Chondrocyte (in vitro differentiated cells): ENCODE data around the gene SPAG6. TPM values are rescaled to one million over a fixed set of nuclear protein-coding genes. Genes with fewer than 3 reads are reported as not detected.

Experiments used
- DNase-seq: peaks from one replicate; pipeline ENCODE4 v3.0.0; 2021; ENCODE audit warnings: mixed read lengths, low spot score
- H3K27ac Mint-ChIP-seq: one replicate; pipeline ENCODE4 v1.8.0; 2021; ENCODE audit warnings: mild to moderate bottlenecking, moderate library complexity, mixed read lengths; ENCODE audit not compliant: unreplicated experiment
- H3K27me3 Mint-ChIP-seq: 2 replicates; pipeline ENCODE4 v1.8.0; 2021; ENCODE audit warnings: low read depth, mixed read lengths
- H3K36me3 Mint-ChIP-seq: 2 replicates; pipeline ENCODE4 v1.8.0; 2021; ENCODE audit warnings: low read depth, mixed read lengths
- H3K4me1 Mint-ChIP-seq: 2 replicates; pipeline ENCODE4 v1.8.0; 2021; ENCODE audit warnings: low read depth, mild to moderate bottlenecking, mixed read lengths
- H3K4me3 Mint-ChIP-seq: one replicate; pipeline ENCODE4 v1.8.0; 2021; ENCODE audit warnings: mild to moderate bottlenecking, moderate library complexity, mixed read lengths; ENCODE audit not compliant: unreplicated experiment
- H3K9me3 Mint-ChIP-seq: 2 replicates; pipeline ENCODE4 v1.8.0; 2021; ENCODE audit warnings: low read depth, mixed read lengths
- CTCF ChIP-seq: fragments of 200-600 bp; sonication (generic); IDR thresholded peaks from 2 replicates; pipeline ENCODE4 v1.5.0; 2021; ENCODE audit warnings: antibody characterized with exemption, mild to moderate bottlenecking, moderate library complexity
- total RNA-seq: library from RNA; stranded (reverse); gene quantifications from 3 replicates; pipeline ENCODE4 v1.2.1, GENCODE V29; 2021

Gene SPAG6
- total RNA-seq, 1 donor from 2014 or later: not detected

DNA sequence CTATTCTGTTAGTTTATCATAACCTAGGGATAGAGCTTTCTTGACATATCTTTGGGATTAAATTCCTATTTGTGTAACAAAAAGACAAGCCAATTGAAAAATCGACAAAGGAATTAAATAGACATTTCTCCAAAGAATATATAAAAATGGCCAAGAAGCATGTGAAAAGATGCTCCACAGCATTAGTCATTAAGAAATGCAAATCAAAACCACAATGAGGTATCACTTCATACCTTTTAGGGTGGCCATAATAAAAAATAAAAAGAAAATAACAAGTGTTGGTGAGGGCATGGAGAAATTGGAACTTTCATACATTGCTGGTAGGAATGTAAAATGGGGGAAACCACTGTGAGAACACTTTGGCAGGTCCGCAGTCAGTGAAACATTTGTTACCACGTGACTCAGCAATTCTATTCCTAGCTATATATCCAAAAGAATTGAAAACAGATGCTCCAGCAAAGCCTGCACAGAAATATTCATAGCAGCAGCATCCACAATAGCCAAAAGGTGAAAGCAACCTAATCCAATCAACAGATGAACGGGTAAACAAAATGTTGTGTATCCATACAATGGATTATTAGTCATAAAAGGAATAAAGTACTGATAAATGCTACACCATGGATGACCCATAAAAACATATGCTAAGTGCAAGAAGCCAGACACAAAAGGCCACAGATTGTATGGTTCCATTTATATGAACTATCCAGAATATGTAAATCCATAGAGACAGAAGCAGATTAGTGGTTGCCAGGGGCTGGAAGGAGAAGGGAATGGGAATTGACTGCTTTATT lies 20.5 kb downstream of the SPAG6 start:
- Mint-ChIP-seq H3K27ac (no peak overlapping the region), H3K4me1 (no peaks in the 10 kb centered on the region), H3K9me3 (no peaks in the 10 kb centered on the region), H3K27me3 (no peaks in the 10 kb centered on the region), H3K4me3 (no peak overlapping the region), H3K36me3 (no peaks in the 10 kb centered on the region)
- no peak for TF ChIP-seq CTCF
- DNase-seq: no peak

DNA sequence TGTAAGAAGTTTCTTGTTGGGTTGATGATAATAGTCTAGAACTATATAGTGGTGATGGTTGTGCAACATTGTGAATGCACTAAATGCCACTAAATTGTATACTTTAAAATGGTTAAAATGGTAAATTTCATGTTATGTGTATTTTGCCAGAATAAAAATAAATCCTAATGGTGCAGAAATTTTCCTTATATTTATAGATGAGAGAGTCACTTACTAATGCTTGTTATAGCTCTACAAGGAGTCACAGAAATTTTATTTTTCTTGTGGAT lies 21.1 kb downstream of the SPAG6 start:
- Mint-ChIP-seq H3K36me3 (no peaks in the 10 kb centered on the region), H3K4me1 (no peaks in the 10 kb centered on the region), H3K4me3 (no peak overlapping the region), H3K27ac (no peak overlapping the region), H3K9me3 (no peaks in the 10 kb centered on the region), H3K27me3 (no peaks in the 10 kb centered on the region)
- no peak for TF ChIP-seq CTCF
- no peak for DNase-seq

DNA sequence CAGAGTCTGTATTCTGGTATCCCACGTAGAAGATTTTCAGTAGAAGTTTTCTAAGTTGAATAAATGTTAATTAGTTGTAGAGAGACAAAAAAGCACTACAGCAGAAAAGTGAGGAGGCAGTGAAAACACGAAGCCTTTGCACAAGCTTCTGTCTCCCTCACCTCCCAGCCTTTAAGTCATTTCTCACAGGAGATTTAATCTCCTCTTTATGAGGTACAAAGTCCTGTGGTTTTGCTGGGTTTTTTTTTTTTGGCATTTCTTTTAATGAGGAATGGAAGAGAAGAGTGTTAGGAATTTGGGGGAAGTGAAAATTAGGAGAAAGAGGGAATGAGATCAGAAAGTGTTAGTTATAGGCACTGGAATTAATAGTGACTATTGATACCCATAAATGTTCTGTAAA lies 21.5 kb downstream of the SPAG6 start:
- no peak for DNase-seq
- TF ChIP-seq CTCF: no peak
- Mint-ChIP-seq H3K9me3 (no peaks in the 10 kb centered on the region), H3K4me3 (no peak overlapping the region), H3K27me3 (no peaks in the 10 kb centered on the region), H3K4me1 (no peaks in the 10 kb centered on the region), H3K36me3 (no peaks in the 10 kb centered on the region), H3K27ac (no peak overlapping the region)

GRCh38 chr10:22367471-22367870 lies 22.2 kb downstream of the SPAG6 start:
- no peak for DNase-seq
- H3K4me1 Mint-ChIP-seq: no peaks in the 10 kb centered on the region
- no peaks in the 10 kb centered on the region for H3K36me3 Mint-ChIP-seq
- no peak overlapping the region for H3K4me3 Mint-ChIP-seq
- no peak overlapping the region for H3K27ac Mint-ChIP-seq
- no peak for TF ChIP-seq CTCF
- no peaks in the 10 kb centered on the region for H3K9me3 Mint-ChIP-seq
- no peaks in the 10 kb centered on the region for H3K27me3 Mint-ChIP-seq

GRCh38 chr10:22368402-22368801 lies 23.1 kb downstream of the SPAG6 start:
- H3K27ac Mint-ChIP-seq: no peak overlapping the region

More at GRCh38 chr10:22368402-22368801, 23.1 kb downstream of the SPAG6 start:
- Mint-ChIP-seq H3K9me3 (no peaks in the 10 kb centered on the region), H3K4me1 (peaks cover 4% of the 10 kb centered on the region), H3K36me3 (no peaks in the 10 kb centered on the region), H3K27me3 (no peaks in the 10 kb centered on the region), H3K4me3 (no peak overlapping the region)
- TF ChIP-seq CTCF: no peak
- DNase-seq: no peak
